Omental fat pad (tissue), 4 donors: ENCODE data around the gene AGAP1. TPM values are rescaled to one million over a fixed set of nuclear protein-coding genes. Genes with fewer than 3 reads are reported as not detected.

Experiments
- ATAC-seq: fragments of 150-250 bp; one replicate; pipeline ENCODE4 v1.9.1; 2016; ENCODE audit warnings: mild to moderate bottlenecking, moderate library complexity; ENCODE audit not compliant: low FRiP score
- DNase-seq: peaks from one replicate; pipeline ENCODE4 v3.0.0-alpha.2; 2019; ENCODE audit warnings: low spot score
- CTCF ChIP-seq, 3 donors: fragments of 450-650 bp; IDR thresholded peaks; one replicate each; pipeline ENCODE4 v1.5.1; 2016 to 2017; ENCODE audit warnings: antibody characterized with exemption in 3 of 3, mild to moderate bottlenecking in 3 of 3, moderate library complexity in 2 of 3
- total RNA-seq, 4 donors: library from RNA; depleted of rRNA; stranded (reverse); fragments of >200 nt; gene quantifications; one replicate each; pipeline ENCODE4 v1.1.0, GENCODE V29; 2016

Gene AGAP1
- total RNA-seq, 4 donors from 2014 or later = 15.5 to 24.3 (median 16.2) TPM

- DNase-seq = no peak
- TF ChIP-seq CTCF (IDR thresholded peaks at IDR 0.05) = no peak
- no peak for ATAC-seq
Measured at GRCh38 chr2:235968616-235969324, 474.9 kb downstream of the AGAP1 start.

GRCh38 chr2:235970204-235971040, 476.6 kb downstream of the AGAP1 start:
- no peak for DNase-seq
- TF ChIP-seq CTCF (IDR thresholded peaks at IDR 0.05) = no peak
- ATAC-seq = no peak

GRCh38 chr2:235976516-235976915, 482.7 kb downstream of the AGAP1 start:
- ATAC-seq (no peak), DNase-seq (no peak)
- no peak for TF ChIP-seq CTCF (IDR thresholded peaks at IDR 0.05)

- no peak for ATAC-seq
- no peak for TF ChIP-seq CTCF (IDR thresholded peaks at IDR 0.05)
- DNase-seq = no peak
Measured at GRCh38 chr2:235976956-235977355, 483.1 kb downstream of the AGAP1 start.

- TF ChIP-seq CTCF (IDR thresholded peaks at IDR 0.05) = no peak
- ATAC-seq = no peak
- no peak for DNase-seq
Measured at GRCh38 chr2:235977445-235977844, 483.6 kb downstream of the AGAP1 start.

- DNase-seq (no peak), ATAC-seq (no peak)
- no peak for TF ChIP-seq CTCF (IDR thresholded peaks at IDR 0.05)
Measured at GRCh38 chr2:235978022-235978421, 484.2 kb downstream of the AGAP1 start.
